SU-DHL-6 (cell line): ENCODE results near the gene CYSTM1.

Experiments used
- EZH2phosphoT487 ChIP-seq: fragments of 200-600 bp; sonication (generic), shearing (Covaris generic); conservative IDR thresholded peaks from 2 replicates; pipeline ENCODE4 v1.6.1; 2018; ENCODE audit warnings: mild to moderate bottlenecking, antibody characterized with exemption, low read length, moderate library complexity, mixed read lengths
- TF ChIP-seq, protein P1 (sequence below): fragments of 200-600 bp; sonication (generic); IDR thresholded peaks from one replicate; pipeline ENCODE4 v1.5.1; 2017; ENCODE audit warnings: antibody characterized with exemption, mild to moderate bottlenecking, low read length, moderate library complexity; ENCODE audit not compliant: insufficient read depth, poor library complexity, severe bottlenecking

DNA sequence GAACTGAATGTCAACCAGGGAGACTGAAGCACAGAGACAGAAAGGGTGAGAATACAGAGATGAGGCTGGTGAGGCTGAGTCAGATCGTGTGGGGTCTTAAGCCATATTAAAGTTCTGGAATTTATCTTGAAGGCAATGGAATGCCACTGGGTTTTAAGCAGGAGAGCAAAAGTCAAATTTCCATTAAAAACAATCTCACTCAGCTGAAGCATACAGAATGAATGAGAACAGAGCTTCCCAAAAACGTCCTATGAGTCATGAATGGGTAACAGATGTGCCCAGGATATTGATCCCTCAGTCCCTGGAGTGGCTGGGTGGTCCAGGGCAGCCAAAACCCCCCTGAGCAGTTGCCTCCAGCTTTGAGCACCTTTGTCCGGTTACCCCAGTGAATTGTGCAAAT lies 83.0 kb downstream of the CYSTM1 start:
- TF ChIP-seq, protein P1, sequence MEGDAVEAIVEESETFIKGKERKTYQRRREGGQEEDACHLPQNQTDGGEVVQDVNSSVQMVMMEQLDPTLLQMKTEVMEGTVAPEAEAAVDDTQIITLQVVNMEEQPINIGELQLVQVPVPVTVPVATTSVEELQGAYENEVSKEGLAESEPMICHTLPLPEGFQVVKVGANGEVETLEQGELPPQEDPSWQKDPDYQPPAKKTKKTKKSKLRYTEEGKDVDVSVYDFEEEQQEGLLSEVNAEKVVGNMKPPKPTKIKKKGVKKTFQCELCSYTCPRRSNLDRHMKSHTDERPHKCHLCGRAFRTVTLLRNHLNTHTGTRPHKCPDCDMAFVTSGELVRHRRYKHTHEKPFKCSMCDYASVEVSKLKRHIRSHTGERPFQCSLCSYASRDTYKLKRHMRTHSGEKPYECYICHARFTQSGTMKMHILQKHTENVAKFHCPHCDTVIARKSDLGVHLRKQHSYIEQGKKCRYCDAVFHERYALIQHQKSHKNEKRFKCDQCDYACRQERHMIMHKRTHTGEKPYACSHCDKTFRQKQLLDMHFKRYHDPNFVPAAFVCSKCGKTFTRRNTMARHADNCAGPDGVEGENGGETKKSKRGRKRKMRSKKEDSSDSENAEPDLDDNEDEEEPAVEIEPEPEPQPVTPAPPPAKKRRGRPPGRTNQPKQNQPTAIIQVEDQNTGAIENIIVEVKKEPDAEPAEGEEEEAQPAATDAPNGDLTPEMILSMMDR, result no peak
- TF ChIP-seq EZH2phosphoT487, result no peak
